ENCODE data around the gene SLC25A46.

Gene SLC25A46

GRCh38 chr5:110803467-110804326 lies 64.9 kb downstream of the SLC25A46 start:
- TF ChIP-seq POU6F1 (CRISPR knock-in tag; IDR thresholded peaks at IDR 0.05; ENCODE audit: borderline replicate concordance, low read depth), result no peak
- TF ChIP-seq ZFP30 (CRISPR knock-in tag; IDR thresholded peaks at IDR 0.05), result no peak
- TF ChIP-seq BACH2 (CRISPR knock-in tag; IDR thresholded peaks at IDR 0.05; ENCODE audit: borderline replicate concordance), result no peak
- no peak for TF ChIP-seq TCF4 (CRISPR knock-in tag; IDR thresholded peaks at IDR 0.05; ENCODE audit: borderline replicate concordance)
- TF ChIP-seq ZNF70 (CRISPR knock-in tag; IDR thresholded peaks at IDR 0.05), result no peak
- no peak for TF ChIP-seq GLIS3 (CRISPR knock-in tag; IDR thresholded peaks at IDR 0.05)
- no peak for TF ChIP-seq PATZ1 (CRISPR knock-in tag; IDR thresholded peaks at IDR 0.05; ENCODE audit: borderline replicate concordance)
- TF ChIP-seq PPARA (CRISPR knock-in tag; IDR thresholded peaks at IDR 0.05; ENCODE audit: borderline replicate concordance), result no peak
- no peak for TF ChIP-seq CREB5 (CRISPR knock-in tag; IDR thresholded peaks at IDR 0.05; ENCODE audit: low read depth)
- no peak for TF ChIP-seq ARNTL (CRISPR knock-in tag; IDR thresholded peaks at IDR 0.05; ENCODE audit: borderline replicate concordance, low read depth)
- TF ChIP-seq ZFP3 (CRISPR knock-in tag; IDR thresholded peaks at IDR 0.05), result no peak
- no peak for TF ChIP-seq ZC3H10 (CRISPR knock-in tag; IDR thresholded peaks at IDR 0.05)
- TF ChIP-seq SNAI2 (CRISPR knock-in tag; IDR thresholded peaks at IDR 0.05), result no peak
- TF ChIP-seq CSRNP3 (CRISPR knock-in tag; IDR thresholded peaks at IDR 0.05), result no peak
- TF ChIP-seq ZNF565 (CRISPR knock-in tag; conservative IDR thresholded peaks at IDR 0.05; ENCODE audit: low read depth), result no peak
- no peak for TF ChIP-seq OSR1 (CRISPR knock-in tag; IDR thresholded peaks at IDR 0.05)
- no peak for TF ChIP-seq ESRRG (CRISPR knock-in tag; IDR thresholded peaks at IDR 0.05)
- TF ChIP-seq TOX (CRISPR knock-in tag; IDR thresholded peaks at IDR 0.05; ENCODE audit: borderline replicate concordance), result no peak
- no peak for TF ChIP-seq TSHZ2 (CRISPR knock-in tag; IDR thresholded peaks at IDR 0.05)
- no peak for TF ChIP-seq RARB (CRISPR knock-in tag; IDR thresholded peaks at IDR 0.05)
- ATAC-seq, result no peak

GRCh38 chr5:110807169-110807568 lies 68.4 kb downstream of the SLC25A46 start:
- ATAC-seq, result no peak
- TF ChIP-seq ZC3H10 (CRISPR knock-in tag; IDR thresholded peaks at IDR 0.05) (no peak), TCF4 (CRISPR knock-in tag; IDR thresholded peaks at IDR 0.05; ENCODE audit: borderline replicate concordance) (no peak), ESRRG (CRISPR knock-in tag; IDR thresholded peaks at IDR 0.05) (no peak), CSRNP3 (CRISPR knock-in tag; IDR thresholded peaks at IDR 0.05) (no peak), ARNTL (CRISPR knock-in tag; IDR thresholded peaks at IDR 0.05; ENCODE audit: borderline replicate concordance, low read depth) (no peak), ZNF565 (CRISPR knock-in tag; conservative IDR thresholded peaks at IDR 0.05; ENCODE audit: low read depth) (no peak), ZFP3 (CRISPR knock-in tag; IDR thresholded peaks at IDR 0.05) (no peak), SNAI2 (CRISPR knock-in tag; IDR thresholded peaks at IDR 0.05) (no peak), TOX (CRISPR knock-in tag; IDR thresholded peaks at IDR 0.05; ENCODE audit: borderline replicate concordance) (no peak), CREB5 (CRISPR knock-in tag; IDR thresholded peaks at IDR 0.05; ENCODE audit: low read depth) (no peak), CSDC2 (CRISPR knock-in tag; IDR thresholded peaks at IDR 0.05) (no peak), ZNF70 (CRISPR knock-in tag; IDR thresholded peaks at IDR 0.05) (no peak), RARB (CRISPR knock-in tag; IDR thresholded peaks at IDR 0.05) (no peak), GLIS3 (CRISPR knock-in tag; IDR thresholded peaks at IDR 0.05) (no peak), ZNF8 (CRISPR knock-in tag; IDR thresholded peaks at IDR 0.05) (no peak), BACH2 (CRISPR knock-in tag; IDR thresholded peaks at IDR 0.05; ENCODE audit: borderline replicate concordance) (no peak), PPARA (CRISPR knock-in tag; IDR thresholded peaks at IDR 0.05; ENCODE audit: borderline replicate concordance) (no peak), ISL1 (CRISPR knock-in tag; IDR thresholded peaks at IDR 0.05) (no peak)

Data from SK-N-SH treated with all-trans-retinoic acid at 6 μM for 48 hours (cell line).